HG03064 (cell line): Measurements from ENCODE around the gene TMBIM1.

Source experiments
- ATAC-seq: cut with Tn5 transposase; IDR thresholded peaks from one replicate; pipeline ENCODE4 v1.9.1; 2021; ENCODE audit warnings: low read depth; ENCODE audit not compliant: unreplicated experiment

Gene TMBIM1

DNA sequence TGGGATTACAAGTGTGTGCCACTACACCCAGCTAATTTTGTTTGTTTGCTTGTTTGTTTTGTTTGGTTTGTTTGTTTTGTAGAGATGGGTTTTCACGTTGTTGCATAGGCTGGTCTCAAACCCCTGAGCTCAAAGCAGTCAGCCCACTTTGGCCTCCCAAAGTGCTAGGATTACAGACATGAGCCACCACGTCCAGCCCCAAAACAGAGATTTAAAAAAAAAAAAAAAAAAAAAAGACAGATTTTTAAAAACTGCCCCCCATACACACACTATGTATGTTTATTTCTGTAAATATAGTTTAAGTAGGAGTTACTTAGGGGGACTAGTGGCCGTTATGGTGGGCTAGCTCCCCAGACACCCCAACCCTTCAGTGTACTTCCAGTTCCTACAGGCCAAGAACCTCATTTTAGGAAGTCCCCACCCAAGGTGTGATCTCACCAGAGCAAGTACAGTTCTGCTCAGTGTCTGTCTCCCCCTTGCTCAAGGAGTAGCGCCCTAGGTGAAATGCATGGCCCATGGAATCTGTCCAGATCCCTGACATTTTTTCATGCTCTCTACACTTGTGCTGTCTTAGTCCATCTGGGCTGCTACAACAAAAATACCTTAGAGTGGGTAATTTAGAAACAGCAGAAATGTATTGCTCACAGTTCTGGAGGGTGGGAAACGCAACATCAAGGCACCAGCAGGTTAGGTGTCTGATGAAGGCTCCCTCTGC lies 1.6 kb upstream of the TMBIM1 start:
- no peak for ATAC-seq

DNA sequence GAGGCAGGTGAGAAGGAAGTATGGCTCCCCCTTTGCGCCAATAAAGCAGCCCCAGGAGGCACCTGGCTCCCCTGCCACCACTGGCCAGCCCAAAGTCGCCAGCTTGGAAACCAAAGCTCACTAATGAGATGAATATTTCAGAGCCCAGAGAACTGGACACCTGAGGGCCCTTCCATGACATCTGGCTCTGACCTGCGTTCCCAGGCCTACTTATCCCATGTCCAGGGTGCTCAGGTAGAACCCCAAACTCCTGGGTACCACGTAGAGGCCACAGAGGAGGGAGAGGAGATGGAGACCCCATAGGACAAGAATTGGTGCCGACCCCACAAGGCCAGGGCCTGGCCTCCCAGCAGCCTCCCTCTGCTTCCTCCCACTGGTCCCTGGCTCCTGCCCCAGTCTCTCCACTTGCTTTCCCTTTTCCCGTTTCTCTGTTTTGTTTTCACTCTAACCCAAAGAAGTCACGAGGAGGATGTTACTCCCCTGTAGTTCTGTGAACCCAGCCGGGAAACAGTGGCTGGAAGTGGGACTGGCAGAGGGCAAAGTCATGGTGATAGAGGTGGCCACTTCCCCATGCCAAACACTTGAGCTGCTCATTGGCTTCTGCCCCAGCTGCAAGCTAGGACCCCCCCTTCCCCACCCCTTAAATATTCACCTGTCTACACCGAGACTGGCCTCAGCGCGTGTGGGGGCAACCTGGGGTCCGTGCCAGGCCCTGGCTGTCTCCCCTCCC lies 820 bp downstream of the TMBIM1 start:
- ATAC-seq: no peak

DNA sequence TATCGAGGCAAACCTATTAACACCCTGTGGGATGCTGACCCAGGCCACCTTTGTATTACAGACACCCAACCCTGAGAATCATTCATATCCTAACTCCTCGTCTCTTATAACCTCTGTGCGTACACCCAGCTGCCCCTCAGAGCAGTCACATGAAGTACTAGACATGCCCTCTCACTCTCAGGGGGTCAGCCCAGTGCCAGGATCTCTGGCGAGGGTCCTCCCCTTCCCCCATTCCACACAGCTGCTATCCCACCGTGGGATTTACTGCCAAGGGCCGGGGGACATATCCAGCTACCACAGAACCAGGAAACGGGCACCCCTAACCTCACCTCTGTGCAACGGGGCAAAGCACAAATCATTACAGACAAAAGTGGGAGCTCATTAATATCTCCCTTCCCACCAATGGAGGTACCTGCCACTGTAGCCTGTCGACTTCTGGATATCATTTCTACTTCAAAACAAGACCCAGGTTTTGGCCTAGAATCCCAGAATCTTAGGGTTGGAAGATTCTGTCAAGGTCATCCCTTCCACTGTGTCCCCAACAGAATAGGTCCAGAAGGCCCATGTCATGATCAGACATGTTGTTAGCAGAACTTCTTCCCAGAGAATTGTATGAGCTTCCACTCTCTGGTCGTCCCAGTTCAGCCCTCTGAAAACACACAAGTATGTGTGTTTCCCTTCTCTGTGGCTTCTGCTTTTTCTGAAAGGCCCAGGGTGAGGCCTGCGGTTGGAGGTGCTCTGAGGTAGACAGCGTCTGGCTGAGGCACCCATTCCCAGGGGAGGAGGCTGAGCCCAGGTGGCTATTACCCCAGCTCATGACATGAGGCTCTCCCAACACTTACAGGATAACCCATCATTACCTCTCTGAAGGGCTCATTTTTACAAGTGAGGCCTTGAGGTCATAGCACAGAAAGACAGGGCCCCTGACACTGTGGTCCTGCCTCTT lies 1.7 kb downstream of the TMBIM1 start:
- peak; percentile 48 for ATAC-seq

DNA sequence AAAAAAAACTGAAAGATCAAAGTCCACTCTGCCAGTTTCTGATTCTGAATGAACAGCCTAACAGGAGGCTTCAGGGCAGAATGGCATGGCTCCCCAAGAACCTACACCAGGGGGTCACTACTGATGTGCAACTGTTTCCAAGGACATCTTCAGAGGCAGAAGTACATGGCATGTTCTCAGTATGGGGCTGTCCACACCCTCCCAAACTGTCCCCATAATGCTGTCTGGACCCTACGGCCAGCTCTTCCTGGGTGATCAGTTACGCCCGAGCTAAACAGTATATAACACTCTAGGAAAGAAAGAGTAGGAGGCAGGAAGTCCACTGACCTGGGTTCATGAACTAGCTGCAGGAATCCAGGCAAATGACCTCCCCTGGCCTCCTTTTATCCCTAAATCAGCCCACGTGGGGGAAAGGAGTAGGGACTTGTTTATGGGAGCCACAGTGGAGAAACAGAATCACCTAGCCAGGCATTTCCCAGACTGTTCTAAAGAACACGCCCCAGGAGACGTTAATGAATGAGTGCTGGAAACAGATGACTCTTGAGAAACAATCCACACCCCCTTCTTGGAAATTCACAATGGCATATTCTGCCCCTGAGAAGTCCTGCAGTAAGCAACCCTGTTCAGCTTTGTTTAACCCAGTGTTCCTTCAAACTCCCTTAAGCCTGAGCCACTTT lies 2.5 kb downstream of the TMBIM1 start:
- no peak for ATAC-seq

DNA sequence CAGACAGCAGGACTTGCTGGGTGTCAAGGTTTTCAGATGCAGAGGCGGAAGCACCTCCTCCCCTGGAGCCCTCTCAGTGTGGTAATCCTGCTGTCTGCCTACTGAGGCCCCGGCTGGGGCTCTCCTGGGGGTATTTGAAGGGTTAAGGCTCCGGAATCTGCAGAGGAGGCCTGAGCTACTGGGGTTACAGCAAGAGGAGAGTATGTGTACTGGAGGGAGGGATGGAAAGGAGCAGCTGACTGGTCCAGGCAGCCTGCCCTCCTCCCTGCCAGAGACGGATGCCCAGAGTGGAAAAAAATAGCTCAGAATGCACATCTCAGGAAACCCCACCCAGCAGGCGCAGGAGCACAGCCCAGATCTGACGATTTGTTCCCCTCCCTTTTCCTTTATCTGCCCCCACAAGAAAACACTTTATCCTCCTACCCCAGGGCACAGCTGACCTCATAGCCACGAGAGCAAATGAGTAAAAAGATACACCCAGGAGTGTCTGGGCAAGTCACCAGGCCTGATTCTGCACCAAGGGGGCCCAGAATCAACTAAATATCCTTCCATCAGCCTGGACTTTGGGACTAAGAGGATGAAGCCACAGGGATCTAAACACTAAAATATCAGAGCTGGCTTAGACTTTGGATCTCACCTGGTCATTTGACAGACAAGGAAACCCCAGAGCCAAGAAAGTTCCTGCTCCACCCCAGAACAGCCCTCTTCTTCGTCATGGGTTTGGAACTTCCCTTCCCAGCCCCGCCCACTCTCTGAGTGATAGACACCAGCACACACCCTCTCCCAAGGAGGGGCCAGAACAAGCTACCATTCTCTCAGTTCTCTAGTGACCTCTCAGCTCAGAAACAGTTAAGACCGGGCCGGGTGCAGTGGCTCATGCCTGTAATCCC lies 5.5 kb downstream of the TMBIM1 start:
- ATAC-seq: peak; percentile 61

DNA sequence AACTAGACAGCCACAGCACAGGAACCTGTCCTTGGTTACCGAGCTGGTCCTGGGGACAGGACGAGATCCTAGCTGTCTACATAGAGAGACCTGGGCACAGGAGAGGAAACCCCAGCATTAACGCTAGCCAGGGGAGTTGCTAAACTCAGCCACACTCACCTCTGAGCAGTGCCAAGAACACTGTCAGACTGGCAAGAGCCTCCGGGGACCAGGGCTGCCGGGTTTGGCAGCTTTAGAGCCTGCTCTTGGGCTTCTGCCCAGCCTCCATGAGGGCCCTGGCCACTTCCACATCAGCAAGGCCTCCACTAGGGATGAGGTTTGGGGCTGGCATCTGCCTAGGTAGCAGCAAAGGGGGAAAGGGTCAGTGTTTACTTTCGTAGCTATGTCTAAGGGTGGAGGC lies 6.7 kb downstream of the TMBIM1 start:
- ATAC-seq: no peak

DNA sequence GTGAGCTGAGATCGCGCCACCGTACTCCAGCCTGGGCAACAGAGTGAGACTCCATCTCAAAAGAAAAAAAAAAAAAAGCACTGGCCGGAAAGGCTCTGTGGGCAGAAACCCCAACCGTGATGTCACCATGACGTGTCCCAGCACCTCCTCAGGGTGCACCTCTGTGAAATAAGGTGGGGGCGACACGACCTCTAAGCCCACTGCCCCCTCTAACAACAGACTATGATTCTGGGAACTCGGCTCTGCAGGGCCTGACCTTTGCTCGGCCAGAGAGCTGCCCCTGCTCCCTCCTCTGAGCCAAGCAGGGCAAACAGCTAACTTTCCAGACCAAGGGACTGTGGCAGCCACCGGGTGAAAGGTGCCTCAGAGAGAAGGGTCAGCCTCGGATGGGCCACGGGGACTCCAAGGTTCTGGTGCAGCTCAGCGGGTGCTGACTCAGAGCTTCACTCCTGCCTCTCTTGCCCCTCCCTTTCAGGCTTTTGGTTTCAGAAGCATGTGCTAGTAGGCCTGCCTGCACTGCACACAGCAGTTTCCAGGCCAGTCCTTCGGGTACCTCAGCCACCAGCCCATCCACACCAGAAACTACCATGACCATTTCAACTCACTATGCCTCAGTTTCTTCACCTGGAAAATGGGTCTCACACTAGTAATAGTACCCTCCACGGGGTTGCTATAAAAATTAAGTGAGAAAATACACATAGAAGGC lies 8.0 kb downstream of the TMBIM1 start:
- ATAC-seq: no peak

DNA sequence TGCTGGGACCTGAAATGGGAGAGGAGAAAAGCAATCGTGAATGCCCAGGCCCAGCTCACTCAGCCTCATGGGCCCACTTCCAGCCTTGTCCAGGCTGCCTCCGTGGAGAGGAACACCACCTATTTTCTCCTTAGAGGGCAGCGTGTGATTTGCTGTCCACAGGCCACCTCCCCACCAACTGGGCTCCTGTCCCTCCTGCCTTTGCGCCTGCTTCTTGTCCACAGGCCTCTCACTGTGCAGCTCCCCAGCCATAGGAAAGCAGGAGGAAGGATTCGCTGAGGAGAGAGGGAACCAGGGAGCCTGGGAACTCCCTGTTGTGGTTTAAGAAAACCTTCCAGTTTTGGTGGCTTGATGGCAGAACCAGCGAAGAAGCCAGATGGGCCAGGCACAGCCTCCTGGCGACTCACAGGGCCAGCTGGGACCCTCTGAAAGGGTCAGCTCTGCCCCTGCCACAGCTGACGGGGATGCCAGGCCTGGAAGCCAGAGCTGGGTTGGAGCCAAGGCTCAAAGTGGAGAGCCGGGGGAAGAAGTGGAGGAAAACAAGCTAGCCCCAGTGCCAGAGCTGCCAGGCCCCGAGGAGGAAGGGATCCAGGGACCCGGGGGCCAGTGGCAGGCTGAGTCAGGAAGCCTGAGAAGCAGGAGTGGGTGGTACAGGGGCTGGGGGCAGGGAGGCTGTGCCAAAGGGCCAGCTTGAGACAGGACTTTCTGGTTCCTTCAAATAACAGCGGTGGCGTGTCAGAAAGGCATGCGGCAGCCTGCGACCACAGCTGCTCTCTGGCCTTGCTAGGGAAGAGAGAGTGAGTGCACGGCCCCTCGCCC lies 9.9 kb downstream of the TMBIM1 start:
- ATAC-seq: no peak

DNA sequence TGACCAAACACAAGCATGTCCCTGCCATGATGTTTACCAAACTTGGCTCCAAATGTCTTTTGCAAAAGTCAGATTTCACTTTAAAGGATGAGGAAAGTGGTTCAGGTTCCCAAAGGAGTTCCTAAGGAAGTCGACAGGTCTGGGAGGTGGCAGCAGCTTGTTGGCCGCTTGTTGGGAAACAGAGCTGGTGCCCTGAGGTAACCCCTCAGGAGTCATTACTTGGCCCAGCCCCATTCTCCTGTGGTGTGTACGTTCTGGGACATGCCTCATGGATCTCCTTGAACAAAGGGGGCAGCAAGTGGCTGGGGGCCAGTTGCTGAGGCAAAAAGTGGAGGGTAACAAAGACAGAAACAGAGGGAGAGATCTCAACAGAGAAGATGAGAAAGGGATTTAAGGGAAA lies 10.9 kb downstream of the TMBIM1 start:
- ATAC-seq: no peak

DNA sequence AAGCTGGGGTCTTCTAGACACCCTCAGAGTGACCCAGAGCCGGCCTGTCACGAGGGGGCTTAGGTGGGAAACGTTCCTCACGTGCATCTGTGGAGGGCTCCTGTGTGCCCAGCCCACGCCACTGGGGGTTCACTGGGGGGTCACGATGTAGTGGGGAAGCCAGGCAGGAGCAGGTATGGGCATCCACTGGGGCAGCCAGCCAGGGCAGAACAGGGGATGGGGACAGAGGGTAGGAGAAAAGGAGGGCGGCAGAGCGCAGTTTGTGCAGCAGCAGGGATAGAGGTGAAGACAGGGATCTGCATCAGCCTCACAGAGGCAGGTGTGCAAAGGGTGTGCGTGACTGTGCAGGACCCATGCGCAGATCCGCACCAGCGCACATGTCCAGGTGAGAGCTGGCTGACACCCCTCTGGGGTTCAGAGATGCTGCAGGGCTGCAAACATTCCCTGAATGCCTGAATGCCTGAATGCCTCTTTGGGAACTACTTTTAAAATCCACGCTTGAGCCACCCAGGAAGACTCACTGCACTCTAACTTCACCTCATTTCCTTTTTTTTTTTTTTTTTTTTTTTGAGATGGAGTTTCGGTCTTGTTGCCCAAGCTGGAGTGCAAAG lies 11.9 kb downstream of the TMBIM1 start:
- no peak for ATAC-seq

DNA sequence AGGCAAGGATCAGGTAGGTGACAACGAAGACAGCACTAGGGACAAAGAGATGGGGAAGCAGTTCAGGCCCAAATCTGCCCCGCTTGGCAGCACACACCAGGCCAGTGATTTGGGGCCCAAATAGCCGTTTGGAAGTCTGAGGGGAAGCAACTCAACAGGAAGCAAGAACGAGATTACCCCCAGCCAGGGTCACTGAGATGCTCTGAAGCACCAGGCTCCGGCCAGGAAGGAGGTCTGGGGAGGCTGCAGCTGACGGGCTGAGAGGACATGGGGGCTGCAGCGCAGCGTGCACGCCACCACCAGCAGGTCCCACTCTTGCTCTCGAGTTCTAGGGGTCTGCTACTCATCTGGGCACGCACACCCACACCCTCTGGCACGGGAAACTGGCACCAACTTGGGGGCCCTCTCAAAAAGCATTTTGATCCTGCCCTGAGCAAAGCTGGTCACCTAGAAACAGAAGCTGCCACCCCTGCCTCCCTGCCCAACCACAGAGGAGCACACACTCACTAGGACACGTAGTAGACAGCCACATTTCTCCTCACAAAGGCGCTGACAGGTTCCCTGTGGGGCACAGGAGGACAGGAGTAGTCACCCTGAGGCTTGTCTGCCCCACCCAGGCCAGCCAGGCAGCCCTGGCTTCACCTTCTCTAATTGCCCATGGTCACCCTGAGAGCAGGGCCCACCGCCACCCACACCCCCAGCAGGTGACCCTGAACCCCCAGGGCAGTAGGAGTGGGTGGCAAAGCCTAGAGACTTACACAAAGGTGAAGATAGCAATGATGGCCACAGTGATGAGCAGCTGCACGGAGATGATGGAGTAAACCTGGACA lies 13.6 kb downstream of the TMBIM1 start:
- no peak for ATAC-seq

DNA sequence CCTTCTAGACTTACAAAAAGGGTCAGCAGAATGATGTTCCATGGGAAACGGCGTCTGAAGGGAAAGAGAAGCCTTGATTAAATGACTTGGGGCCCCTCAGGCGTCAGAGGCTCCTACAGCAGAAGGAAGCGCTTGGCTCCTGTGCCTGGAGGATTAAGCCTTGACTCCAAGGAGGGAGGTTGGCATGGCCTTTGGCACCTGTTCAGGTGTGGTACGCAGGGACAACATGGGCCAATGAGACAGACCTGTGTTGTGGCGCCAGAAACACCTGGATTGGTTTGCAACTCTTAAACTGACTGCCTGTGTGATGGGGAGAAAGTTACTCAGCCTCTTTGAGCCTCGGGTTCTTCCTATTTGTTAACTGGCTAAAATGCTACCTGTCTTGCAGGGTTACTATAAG lies 14.4 kb downstream of the TMBIM1 start:
- ATAC-seq: no peak

DNA sequence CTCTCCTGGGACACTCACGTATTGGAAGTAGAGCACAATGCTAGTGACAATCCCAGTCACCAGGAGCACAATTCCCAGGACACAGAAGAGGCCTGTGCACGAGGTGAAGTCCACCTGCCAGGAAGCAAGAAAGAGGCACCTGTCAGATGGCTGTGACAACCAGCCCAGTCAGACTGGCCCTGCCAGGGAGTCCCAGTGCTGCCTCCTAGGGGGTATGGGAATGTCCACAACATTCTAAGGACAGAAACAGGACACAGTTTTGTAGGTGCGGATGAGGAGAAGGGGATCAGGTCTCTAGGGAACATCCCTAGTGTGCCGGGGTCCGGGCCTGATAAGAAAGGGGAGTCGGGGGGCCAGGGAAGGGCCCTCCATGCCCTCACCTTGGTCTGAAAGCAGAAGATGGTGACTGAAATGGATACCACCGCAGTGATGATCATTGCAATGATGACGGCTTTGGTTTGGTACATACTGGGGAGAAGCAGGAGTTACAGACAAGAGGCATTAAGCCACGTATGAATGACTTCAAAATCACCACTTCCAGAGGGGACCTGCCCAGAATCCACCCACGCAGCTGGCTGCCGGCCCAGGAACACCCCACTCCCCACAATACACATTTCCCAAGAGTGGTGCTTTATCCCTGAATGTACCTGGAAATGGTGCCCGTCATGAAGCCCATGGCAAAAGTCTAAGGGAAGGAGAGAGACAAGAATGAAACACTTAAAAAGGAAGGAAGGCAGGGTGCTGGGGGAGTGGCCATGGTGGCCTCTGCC lies 15.1 kb downstream of the TMBIM1 start:
- no peak for ATAC-seq

DNA sequence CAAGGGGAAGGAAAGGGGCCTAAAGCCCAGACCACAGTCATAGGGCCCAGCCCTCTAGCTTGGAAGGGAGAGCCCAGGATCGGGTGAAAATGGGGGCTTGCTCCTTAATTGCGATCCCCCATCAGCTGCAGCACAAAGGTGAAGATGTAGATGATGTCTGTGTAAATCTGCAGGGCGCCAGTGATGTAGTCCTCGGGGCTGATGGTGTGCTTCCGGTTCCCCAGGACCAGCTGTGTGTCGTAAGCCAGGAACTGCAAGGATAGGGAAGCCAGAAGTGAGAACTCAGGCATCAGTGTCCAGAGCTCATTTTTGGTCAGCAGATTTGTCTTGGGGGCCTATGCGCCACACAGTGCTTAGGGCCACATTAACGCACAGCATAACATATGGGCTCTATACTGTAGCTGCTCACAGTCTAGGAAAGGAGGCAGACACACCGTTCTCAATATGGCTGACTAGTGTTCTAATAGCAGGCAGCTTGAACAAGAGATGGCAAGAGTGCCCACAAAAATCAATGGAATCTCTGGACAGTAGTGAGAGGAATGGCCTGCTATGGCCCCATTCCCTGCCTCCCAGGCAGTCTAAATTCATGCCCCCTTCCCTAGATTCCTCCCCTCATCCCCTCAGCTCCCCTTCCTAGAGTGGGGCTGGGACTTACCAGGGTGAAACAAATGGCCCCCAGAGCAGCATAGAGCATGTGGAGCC lies 16.8 kb downstream of the TMBIM1 start:
- ATAC-seq: no peak

DNA sequence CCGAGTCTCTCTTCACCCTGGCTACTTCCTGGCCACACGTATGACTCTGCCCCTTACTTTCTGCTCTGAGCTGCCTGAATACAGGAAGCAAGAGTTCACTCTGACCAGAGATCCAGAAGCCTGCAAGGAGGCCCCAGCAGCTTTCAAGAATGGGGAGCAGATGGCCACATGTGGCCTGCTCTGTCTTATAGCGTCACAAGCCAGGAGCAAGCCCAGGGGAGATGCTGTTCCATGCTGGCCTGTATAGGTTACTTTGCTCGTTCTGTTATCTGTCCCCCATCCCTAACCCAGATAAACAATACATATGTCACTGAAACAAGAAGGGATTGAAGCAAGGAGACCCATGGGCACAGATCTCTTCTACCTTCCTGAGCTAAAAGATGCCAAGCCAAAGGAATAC lies 17.7 kb downstream of the TMBIM1 start:
- no peak for ATAC-seq

DNA sequence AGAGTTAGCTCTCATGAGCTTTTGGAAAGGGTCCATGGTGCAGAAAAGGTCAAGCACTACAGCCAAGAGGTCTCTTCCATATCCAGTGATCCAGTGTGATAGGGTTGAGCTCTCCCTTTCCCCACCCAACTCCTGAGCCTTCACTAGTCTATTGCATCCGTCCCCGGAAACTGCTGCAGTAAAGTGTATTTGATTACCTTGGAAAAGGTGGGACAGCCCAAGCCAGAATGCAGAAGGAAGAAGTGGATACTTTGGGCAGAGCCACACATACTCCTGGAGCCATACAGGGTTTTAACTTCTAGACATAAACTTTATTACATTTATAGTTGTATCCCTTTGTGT lies 18.4 kb downstream of the TMBIM1 start:
- ATAC-seq: no peak
